T-cell (primary cell): Measurements from ENCODE around the gene SEMG2. TPM values are rescaled to one million over a fixed set of nuclear protein-coding genes. Genes with fewer than 3 reads are reported as not detected.

Source experiments
- ATAC-seq, 4 experiments: fragments of 200-7000 bp in 3 of 4; fragments of 150-1000 bp in 1 of 4; cut with Tn5 transposase; replicated peaks in 1 of 4; 1 replicate in 3 of 4; 2 replicates in 1 of 4; pipeline ENCODE4 v1.10.0; 2021; ENCODE audit warnings: moderate library complexity in 3 of 4, mild to moderate bottlenecking in 2 of 4, moderate number of reproducible peaks in 1 of 4
- CTCF ChIA-PET, 2 donors: fragments of 300-600 bp; sonication (Branson Sonifier 250); formaldehyde crosslinking; loops; one replicate each; lab custom pipeline; 2022; ENCODE audit warnings: antibody characterized with exemption in 2 of 2; lab: Charles Lee
- POLR2A ChIA-PET, 2 donors: fragments of 300-600 bp; sonication (Branson Sonifier 250); formaldehyde crosslinking; loops; one replicate each; lab custom pipeline; 2022; ENCODE audit warnings: antibody characterized with exemption in 2 of 2; lab: Charles Lee
- DNase-seq, 35 experiments: peaks; one replicate each; pipeline versions ENCODE4 v3.0.0 to v3.0.0-alpha.2; 2013 to 2023
- H3K27ac ChIP-seq: one replicate; pipeline ENCODE4 v1.5.1; 2013; ENCODE audit warnings: low read length
- H3K27me3 ChIP-seq, 2 experiments: replicated peaks in 1 of 2; 1 replicate in 1 of 2; 2 replicates in 1 of 2; pipeline versions ENCODE4 v1.6.1 to v1.7.0; 2013; ENCODE audit warnings: low read length in 1 of 2, mixed read lengths in 1 of 2; ENCODE audit not compliant: control insufficient read depth in 2 of 2, insufficient read depth in 2 of 2; ENCODE audit errors: extremely low read depth in 1 of 2
- H3K36me3 ChIP-seq, 2 donors: 1 replicate in 1 of 2; 2 replicates in 1 of 2; pipeline versions ENCODE4 v1.6.1 to v1.7.0; 2013; ENCODE audit warnings: low read length in 1 of 2; ENCODE audit not compliant: control insufficient read depth in 2 of 2, insufficient read depth in 1 of 2; ENCODE audit errors: extremely low read depth in 1 of 2
- H3K4me1 ChIP-seq, 2 experiments: 1 replicate in 1 of 2; 2 replicates in 1 of 2; pipeline versions ENCODE4 v1.6.1 to v1.7.0; 2013; ENCODE audit warnings: low read length in 2 of 2, mixed read lengths in 1 of 2; ENCODE audit not compliant: insufficient read depth in 2 of 2, control insufficient read depth in 1 of 2; ENCODE audit errors: extremely low read depth in 1 of 2
- H3K4me3 ChIP-seq, 2 donors: 1 replicate in 1 of 2; 2 replicates in 1 of 2; pipeline versions ENCODE4 v1.5.1 to v1.7.0; 2013; ENCODE audit warnings: mild to moderate bottlenecking in 2 of 2, low read length in 1 of 2, moderate library complexity in 1 of 2; ENCODE audit not compliant: control insufficient read depth in 1 of 2; ENCODE audit errors: extremely low read depth in 1 of 2
- H3K9me3 ChIP-seq: 2 replicates; pipeline ENCODE4 v1.7.0; 2013
- H3K27ac Mint-ChIP-seq, 2 donors: one replicate each; pipeline ENCODE4 v1.8.0; 2020 to 2021; ENCODE audit warnings: mild to moderate bottlenecking in 2 of 2, mixed read lengths in 2 of 2
- H3K27me3 Mint-ChIP-seq, 2 donors: one replicate each; pipeline ENCODE4 v1.8.0; 2021 to 2022; ENCODE audit warnings: mixed read lengths in 2 of 2
- H3K36me3 Mint-ChIP-seq: one replicate; pipeline ENCODE4 v1.8.0; 2021; ENCODE audit warnings: mixed read lengths
- H3K4me1 Mint-ChIP-seq, 3 donors: one replicate each; pipeline ENCODE4 v1.8.0; 2020 to 2022; ENCODE audit warnings: mixed read lengths in 3 of 3, mild to moderate bottlenecking in 1 of 3
- H3K4me3 Mint-ChIP-seq, 3 donors: one replicate each; pipeline ENCODE4 v1.8.0; 2020 to 2022; ENCODE audit warnings: mild to moderate bottlenecking in 3 of 3, mixed read lengths in 3 of 3, moderate library complexity in 3 of 3
- H3K9me3 Mint-ChIP-seq, 3 donors: one replicate each; pipeline ENCODE4 v1.8.0; 2020 to 2022; ENCODE audit warnings: mixed read lengths in 3 of 3
- WGBS: methylation state at CpG from one replicate; pipeline ENCODE4 v1.1.5; 2013; ENCODE audit warnings: missing lambda C conversion rate; ENCODE audit not compliant: insufficient coverage; 5-methylcytosine and 5-hydroxymethylcytosine counted together
- total RNA-seq, 35 experiments: library from RNA in 6 of 35; stranded (reverse) in 6 of 35; fragments of 120-200 nt in 1 of 35; gene quantifications; one replicate each; pipeline versions ENCODE4 v1.2.1 to v1.2.4 and lab custom pipeline; 2013 to 2026

SEMG2 gene
- total RNA-seq, 5 donors from 2014 or later (not counting 1 experiment from before 2014, with no cell fraction given) = not detected

DNA sequence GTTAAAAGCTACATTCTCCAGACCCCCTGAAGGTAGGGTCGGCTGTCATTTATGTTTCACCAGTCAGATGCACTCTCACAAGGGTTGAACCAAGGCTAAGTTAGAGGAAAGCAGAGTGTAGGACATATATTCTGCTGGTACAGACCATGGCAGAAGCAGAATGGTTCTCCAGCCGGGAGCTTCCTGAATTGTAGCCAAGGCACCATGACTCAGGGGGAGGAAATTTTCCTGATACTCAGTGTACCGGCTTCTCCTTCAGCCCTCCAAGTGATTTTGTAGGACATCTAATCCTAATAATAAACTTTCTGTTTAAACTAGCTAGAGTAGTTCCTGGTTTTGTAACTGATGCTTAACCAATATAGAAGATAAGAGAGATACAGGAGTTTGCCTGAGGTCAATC lies 47.4 kb downstream of the SEMG2 start:
- no peaks in the 10 kb centered on the region for H3K9me3 Mint-ChIP-seq
- Histone ChIP-seq H3K27me3 (peaks cover 2 to 6% of the 10 kb centered on the region in 2 experiments), H3K4me3 (no peak overlapping the region), H3K9me3 (no peaks in the 10 kb centered on the region), H3K27ac (no peak overlapping the region), H3K4me1 (no peaks in the 10 kb centered on the region), H3K36me3 (no peaks in the 10 kb centered on the region)
- H3K27me3 Mint-ChIP-seq = peaks cover 31 to 38% of the 10 kb centered on the region in 2 donors
- CTCF ChIA-PET = no interaction called here
- POLR2A ChIA-PET = no interaction called here
- no peak overlapping the region for H3K27ac Mint-ChIP-seq
- H3K36me3 Mint-ChIP-seq = no peaks in the 10 kb centered on the region
- no peak for DNase-seq
- WGBS = no CpG with 5 or more reads among the region's 3 CpGs
- no peaks in the 10 kb centered on the region for H3K4me1 Mint-ChIP-seq
- H3K4me3 Mint-ChIP-seq = no peak overlapping the region
- no peak for ATAC-seq

DNA sequence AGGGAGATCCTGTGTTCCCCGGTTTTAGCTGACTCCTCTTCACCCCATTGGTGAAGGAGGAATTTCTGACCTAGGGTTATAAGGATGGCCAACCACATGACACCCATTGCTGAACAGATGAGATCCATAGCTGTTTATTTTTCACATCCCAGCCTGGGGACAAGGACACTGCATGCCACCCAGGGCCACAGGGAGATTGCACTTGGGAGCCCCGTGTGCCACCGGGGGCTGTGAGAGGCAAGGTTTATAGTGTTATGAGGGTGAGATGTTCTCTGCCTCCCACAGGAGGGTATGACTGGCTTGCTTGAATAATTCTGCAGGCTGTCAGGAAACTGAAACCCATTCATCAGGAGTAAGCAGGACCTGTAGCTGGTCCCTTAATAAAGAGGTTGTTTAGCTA lies 47.9 kb downstream of the SEMG2 start:
- no peak for DNase-seq
- no peaks in the 10 kb centered on the region for H3K36me3 ChIP-seq
- Mint-ChIP-seq H3K9me3 (no peaks in the 10 kb centered on the region), H3K36me3 (no peaks in the 10 kb centered on the region), H3K27ac (no peak overlapping the region), H3K4me1 (no peaks in the 10 kb centered on the region), H3K4me3 (no peak overlapping the region), H3K27me3 (peaks cover 34 to 40% of the 10 kb centered on the region in 2 donors)
- H3K27ac ChIP-seq = no peak overlapping the region
- CTCF ChIA-PET = no interaction called here
- WGBS = 64% methylated on average over 2 of the region's 3 CpGs
- no peak for ATAC-seq
- peaks cover 2 to 7% of the 10 kb centered on the region in 2 experiments for H3K27me3 ChIP-seq
- no peaks in the 10 kb centered on the region for H3K9me3 ChIP-seq
- POLR2A ChIA-PET = no interaction called here
- H3K4me1 ChIP-seq = no peaks in the 10 kb centered on the region
- H3K4me3 ChIP-seq = no peak overlapping the region

DNA sequence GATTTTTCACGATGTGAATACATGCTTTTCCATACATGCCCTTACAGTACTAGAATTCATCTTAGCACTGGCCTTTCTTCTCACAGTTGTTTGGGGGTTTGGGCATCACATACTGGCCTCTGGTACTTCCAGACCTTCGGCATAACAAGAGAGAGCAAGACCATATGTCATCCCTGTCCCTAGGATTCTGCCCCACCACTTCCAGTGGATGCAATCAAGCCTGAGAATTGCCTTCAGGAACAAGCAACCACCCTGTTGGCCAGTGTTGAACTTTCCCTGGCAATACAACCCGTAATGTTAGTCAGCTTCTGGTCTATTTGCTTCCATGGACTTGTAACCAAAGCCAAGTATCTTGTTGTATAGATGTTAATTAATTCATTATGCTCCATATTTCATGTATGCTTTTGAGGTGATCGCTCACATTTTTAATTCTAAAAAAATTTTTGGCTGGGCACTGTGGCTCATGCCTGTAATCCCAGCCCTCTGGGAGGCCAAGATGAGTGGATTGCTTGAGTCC lies 48.6 kb downstream of the SEMG2 start:
- Histone ChIP-seq H3K4me1 (no peaks in the 10 kb centered on the region), H3K27ac (no peak overlapping the region), H3K36me3 (no peaks in the 10 kb centered on the region), H3K27me3 (peaks cover 2 to 7% of the 10 kb centered on the region in 2 experiments), H3K9me3 (no peaks in the 10 kb centered on the region), H3K4me3 (no peak overlapping the region)
- CTCF ChIA-PET = no interaction called here
- ATAC-seq (no peak), DNase-seq (no peak)
- Mint-ChIP-seq H3K27ac (no peak overlapping the region), H3K4me1 (no peaks in the 10 kb centered on the region), H3K27me3 (peaks cover 39 to 45% of the 10 kb centered on the region in 2 donors), H3K36me3 (no peaks in the 10 kb centered on the region), H3K9me3 (no peaks in the 10 kb centered on the region), H3K4me3 (no peak overlapping the region)
- no CpG with 5 or more reads among the region's 4 CpGs for WGBS
- POLR2A ChIA-PET = no interaction called here

Other genes starting within 250 kb of the SEMG2 start
- under 1 TPM in 1 of 5 donors, not detected in 4; 0.09 TPM for gene KCNS1, start 120.2 kb upstream of the SEMG2 start, total RNA-seq
- gene WFDC5, start 106.2 kb upstream of the SEMG2 start, total RNA-seq = not detected
- gene WFDC12, start 96.9 kb upstream of the SEMG2 start, total RNA-seq = not detected
- under 1 TPM in 1 of 5 donors, not detected in 4; 0.51 TPM for gene PI3, start 46.5 kb upstream of the SEMG2 start, total RNA-seq
- gene SEMG1, start 14.3 kb upstream of the SEMG2 start, total RNA-seq = not detected
- gene SLPI, start 33.2 kb downstream of the SEMG2 start, total RNA-seq = 1 to 10 TPM in 3 of 5 donors, not detected in 2; 1.1 to 1.7 (median 1.2) TPM
- gene RBPJL, start 85.5 kb downstream of the SEMG2 start, total RNA-seq = under 1 TPM in 3 of 5 donors, not detected in 2; 0.22 to 0.29 (median 0.26) TPM
- not detected for gene MATN4, start 86.9 kb downstream of the SEMG2 start, total RNA-seq
- gene SDC4, start 127.1 kb downstream of the SEMG2 start, total RNA-seq = 1 to 10 TPM in 4 of 5 donors, under 1 TPM in 1; 0.68 to 4.4 (median 3.5) TPM
- 10 to 100 TPM; 53.1 to 86.9 (median 58.2) TPM for gene SYS1, start 141.8 kb downstream of the SEMG2 start, total RNA-seq
- gene TP53TG5, start 157.0 kb downstream of the SEMG2 start, total RNA-seq = under 1 TPM in 3 of 5 donors, not detected in 2; 0.10 to 0.23 (median 0.16) TPM
- 10 to 100 TPM; 10.1 to 16.8 (median 14.8) TPM for gene DBNDD2, start 186.9 kb downstream of the SEMG2 start, total RNA-seq
- 100 to 1,000 TPM in 2 of 5 donors, 10 to 100 TPM in 3; 76.6 to 140 (median 79.4) TPM for gene PIGT, start 194.8 kb downstream of the SEMG2 start, total RNA-seq
- gene WFDC2, start 248.4 kb downstream of the SEMG2 start, total RNA-seq = 1 to 10 TPM in 1 of 5 donors, under 1 TPM in 1, not detected in 3; 0.56 to 1.7 TPM